GM12878 (cell line): ENCODE measurements around the gene TEX51. TPM values are rescaled to one million over a fixed set of nuclear protein-coding genes. Genes with fewer than 3 reads are reported as not detected.

Source experiments
- ATAC-seq: fragments of 200-7000 bp; cut with Tn5 transposase; 3 replicates; pipeline ENCODE4 v1.9.1; 2020; ENCODE audit warnings: mild to moderate bottlenecking, moderate library complexity
- BruUV-seq: library from RNA; stranded (reverse); fragments of 400-500 nt; replicated peaks from 2 replicates; lab custom pipeline; 2021; lab: Mats Ljungman, UMichigan
- CTCF ChIA-PET: fragments of 300-600 bp; sonication (Branson Sonifier 250); formaldehyde crosslinking; extraction: SDS; loops from one replicate; lab custom pipeline; 2021; ENCODE audit warnings: inconsistent platforms; lab: Yijun Ruan, JAX
- POLR2A ChIA-PET: fragments of 350-600 bp; formaldehyde crosslinking; extraction: SDS; loops from one replicate; lab custom pipeline; 2021; ENCODE audit warnings: inconsistent platforms; lab: Charles Lee
- RAD21 ChIA-PET: fragments of 300-600 bp; sonication (Branson Sonifier 250); formaldehyde crosslinking; loops from one replicate; lab custom pipeline; 2023; ENCODE audit warnings: antibody characterized with exemption; ENCODE audit not compliant: unreplicated experiment; lab: Charles Lee
- SMC1A ChIA-PET: fragments of 300-600 bp; sonication (Branson Sonifier 250); formaldehyde crosslinking; loops from one replicate; lab custom pipeline; 2023; ENCODE audit not compliant: unreplicated experiment, uncharacterized antibody; lab: Charles Lee
- DNase-seq: peaks from one replicate; pipeline ENCODE4 v3.0.0-alpha.2; 2011; ENCODE audit warnings: low read depth, low spot score
- FAIRE-seq: peaks from 3 replicates; lab custom pipeline; 2011; peaks lifted over from hg19 to GRCh38; lab: Jason Lieb, UNC
- H2AFZ ChIP-seq: 2 replicates; pipeline ENCODE4 v1.6.0; 2011; ENCODE audit warnings: low read depth, low read length, control low read depth; ENCODE audit not compliant: control insufficient read depth
- H3K27ac ChIP-seq: 2 replicates; pipeline ENCODE4 v1.5.1; 2011; ENCODE audit warnings: control low read depth; ENCODE audit not compliant: control insufficient read depth, insufficient read depth
- H3K27me3 ChIP-seq, 2 experiments: replicated peaks in 1 of 2; 2 replicates each; pipeline versions ENCODE4 v1.6.0 to v1.6.1; 2011; ENCODE audit warnings: low read length in 1 of 2; ENCODE audit not compliant: control insufficient read depth in 2 of 2, insufficient read depth in 2 of 2
- H3K36me3 ChIP-seq, 2 experiments: 2 replicates each; pipeline ENCODE4 v1.5.1; 2011; ENCODE audit warnings: low read length in 1 of 2; ENCODE audit not compliant: control insufficient read depth in 2 of 2, insufficient read depth in 2 of 2
- H3K4me1 ChIP-seq: 2 replicates; pipeline ENCODE4 v1.6.1; 2011; ENCODE audit warnings: mild to moderate bottlenecking, low read length, moderate library complexity, mixed read lengths; ENCODE audit not compliant: control insufficient read depth, insufficient read depth
- H3K4me2 ChIP-seq: 2 replicates; pipeline ENCODE4 v1.6.0; 2011; ENCODE audit warnings: control low read depth; ENCODE audit not compliant: control insufficient read depth, insufficient read depth
- H3K4me3 ChIP-seq: fragments of 200-600 bp; sonication (generic); 2 replicates; pipeline ENCODE4 v1.5.1; 2016
- H3K79me2 ChIP-seq: 2 replicates; pipeline ENCODE4 v1.6.0; 2011; ENCODE audit warnings: low read length; ENCODE audit not compliant: control insufficient read depth, insufficient read depth
- H3K9ac ChIP-seq: 2 replicates; pipeline ENCODE4 v1.8.0; 2011; ENCODE audit warnings: low read length, control low read depth, mixed read lengths; ENCODE audit not compliant: control insufficient read depth, insufficient read depth
- H3K9me3 ChIP-seq: replicated peaks from 3 replicates; pipeline ENCODE4 v1.5.1; 2011; ENCODE audit warnings: mild to moderate bottlenecking, low read length; ENCODE audit not compliant: control insufficient read depth, insufficient read depth
- H4K20me1 ChIP-seq: 2 replicates; pipeline ENCODE4 v1.6.0; 2011; ENCODE audit not compliant: control insufficient read depth, insufficient read depth
- BMI1 ChIP-seq: fragments of 450-650 bp; IDR thresholded peaks from 2 replicates; pipeline ENCODE4 v1.6.1; 2016; ENCODE audit warnings: mild to moderate bottlenecking, moderate library complexity, borderline replicate concordance
- IKZF2 ChIP-seq, 2 experiments: fragments of 450-650 bp; IDR thresholded peaks; 2 replicates each; pipeline ENCODE4 v1.6.1; 2017; ENCODE audit warnings: mild to moderate bottlenecking in 2 of 2, moderate library complexity in 2 of 2
- MXI1 ChIP-seq: fragments of 150-350 bp; IDR thresholded peaks from 2 replicates; pipeline ENCODE4 v1.6.1; 2011; ENCODE audit warnings: low read depth, mild to moderate bottlenecking, inconsistent platforms, low read length, improper control_type of control experiment
- NR2C2 ChIP-seq: IDR thresholded peaks from 2 replicates; pipeline ENCODE4 v1.6.1; 2011; ENCODE audit warnings: borderline replicate concordance, low read depth; ENCODE audit not compliant: control insufficient read depth, insufficient read length
- RAD21 ChIP-seq: IDR thresholded peaks from 2 replicates; pipeline ENCODE4 v1.6.1; 2011; ENCODE audit warnings: mild to moderate bottlenecking, low read depth, low read length, moderate library complexity; ENCODE audit not compliant: insufficient read depth
- RB1 ChIP-seq: fragments of 450-650 bp; formaldehyde crosslinking; IDR thresholded peaks from 2 replicates; pipeline ENCODE4 v1.6.1; 2017; ENCODE audit warnings: mild to moderate bottlenecking, borderline replicate concordance
- RUNX3 ChIP-seq: IDR thresholded peaks from 2 replicates; pipeline ENCODE4 v1.6.1; 2012; ENCODE audit warnings: low read length, inconsistent platforms
- SUPT20H ChIP-seq: IDR thresholded peaks from 2 replicates; pipeline ENCODE4 v1.6.1; 2011; ENCODE audit warnings: low read depth, mild to moderate bottlenecking, low read length, moderate library complexity, borderline replicate concordance; ENCODE audit not compliant: control insufficient read depth
- TBL1XR1 ChIP-seq: IDR thresholded peaks from 2 replicates; pipeline ENCODE4 v1.6.1; 2012; ENCODE audit warnings: low read depth, low read length, improper control_type of control experiment
- TCF3 ChIP-seq: IDR thresholded peaks from 2 replicates; pipeline ENCODE4 v1.6.1; 2012; ENCODE audit warnings: low read depth, mild to moderate bottlenecking, low read length, borderline replicate concordance; ENCODE audit not compliant: insufficient read depth
- ZNF592 ChIP-seq: fragments of 450-650 bp; IDR thresholded peaks from 2 replicates; pipeline ENCODE4 v1.6.1; 2017; ENCODE audit warnings: mild to moderate bottlenecking, moderate library complexity
- WGBS: methylation state at CpG from one replicate; pipeline ENCODE4 v1.1.6; 2016; ENCODE audit warnings: low lambda C conversion rate; ENCODE audit not compliant: insufficient replicate concordance, insufficient coverage; ENCODE audit errors: missing lambda C conversion rate; 5-methylcytosine and 5-hydroxymethylcytosine counted together
- in situ Hi-C: fragments of 300-500 bp; cut with MboI; formaldehyde crosslinking; loops from 9 replicates; pipeline ENCODE4 v1.14.3; 2018; ENCODE audit warnings: mixed read lengths
- intact Hi-C: fragments of 100-400 bp; cut with micrococcal nuclease; formaldehyde crosslinking; loops from one replicate; pipeline ENCODE4 v1.14.2; 2022; ENCODE audit not compliant: unreplicated experiment
- polyA plus RNA-seq, 11 experiments: library from polyadenylated mRNA; depleted of rRNA in 4 of 11; unstranded in 6 of 11; stranded (reverse) in 5 of 11; fragments of >200 nt; fragmentation: Nextera tagmentation in 4 of 11; fragmentation: Illumina TruSeq in 1 of 11; extraction: Ambion mirVana in 4 of 11; extraction: Trizol in 1 of 11; gene quantifications; 1 replicate in 1 of 11; 2 replicates in 10 of 11; pipeline versions ENCODE4 v1.2.1 to v1.2.3, GENCODE V29; 2011 to 2016; ENCODE audit warnings: inconsistent platforms in 2 of 11, missing spikeins in 2 of 11, low read depth in 1 of 11
- total RNA-seq, 4 experiments: library from RNA; depleted of rRNA in 3 of 4; stranded (reverse); fragments of >200 nt in 3 of 4; fragmentation: Illumina TruSeq in 1 of 4; extraction: Trizol in 1 of 4; gene quantifications; 2 replicates each; pipeline versions ENCODE4 v1.2.1 to v1.2.3, GENCODE V29; 2013 to 2021
- TF ChIP-seq, protein P1 (sequence below): fragments of 450-650 bp; IDR thresholded peaks from 2 replicates; pipeline ENCODE4 v1.6.1; 2014; ENCODE audit warnings: mild to moderate bottlenecking
- TF ChIP-seq, protein P2 (sequence below): fragments of 150-350 bp; IDR thresholded peaks from 2 replicates; pipeline ENCODE4 v1.6.1; 2014; ENCODE audit warnings: mild to moderate bottlenecking, low read depth, low read length

TEX51 gene
- total and polyA plus RNA-seq, 10 of the 15 experiments (the other 5 are each of a cell fraction or from before 2014, with no cell fraction given), result not detected

DNA sequence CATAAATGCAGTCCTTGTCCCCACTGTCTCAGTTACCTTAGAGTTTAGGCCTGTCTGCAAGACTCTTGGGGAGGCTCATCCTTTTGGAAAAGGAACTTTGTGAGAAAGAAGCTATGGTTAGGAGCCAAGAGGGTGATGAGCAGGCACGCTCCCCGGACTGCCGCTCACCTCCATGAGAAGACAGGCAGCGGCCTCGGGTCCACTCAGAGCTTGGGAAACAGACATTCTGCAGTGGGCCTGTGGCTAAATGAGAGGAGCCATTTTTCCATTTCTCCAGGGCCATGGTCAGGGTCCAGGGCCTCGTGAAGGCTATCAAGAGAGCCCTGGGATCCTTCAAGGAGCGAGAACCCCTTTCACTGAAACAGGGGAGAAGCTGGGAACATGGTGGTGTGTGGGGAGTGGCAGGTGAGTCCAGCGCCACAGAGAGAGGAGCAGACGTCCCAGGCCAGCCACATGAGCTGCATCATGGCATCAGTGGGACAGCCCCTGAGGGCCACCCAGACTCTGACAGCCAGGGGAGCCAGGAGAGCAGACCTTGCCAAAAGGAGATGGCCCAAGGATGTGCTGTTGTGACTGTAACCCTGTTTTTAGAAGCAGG lies 4.0 kb upstream of the TEX51 start (continued):
- TF ChIP-seq, protein P1, sequence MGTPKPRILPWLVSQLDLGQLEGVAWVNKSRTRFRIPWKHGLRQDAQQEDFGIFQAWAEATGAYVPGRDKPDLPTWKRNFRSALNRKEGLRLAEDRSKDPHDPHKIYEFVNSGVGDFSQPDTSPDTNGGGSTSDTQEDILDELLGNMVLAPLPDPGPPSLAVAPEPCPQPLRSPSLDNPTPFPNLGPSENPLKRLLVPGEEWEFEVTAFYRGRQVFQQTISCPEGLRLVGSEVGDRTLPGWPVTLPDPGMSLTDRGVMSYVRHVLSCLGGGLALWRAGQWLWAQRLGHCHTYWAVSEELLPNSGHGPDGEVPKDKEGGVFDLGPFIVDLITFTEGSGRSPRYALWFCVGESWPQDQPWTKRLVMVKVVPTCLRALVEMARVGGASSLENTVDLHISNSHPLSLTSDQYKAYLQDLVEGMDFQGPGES, result no peak

DNA sequence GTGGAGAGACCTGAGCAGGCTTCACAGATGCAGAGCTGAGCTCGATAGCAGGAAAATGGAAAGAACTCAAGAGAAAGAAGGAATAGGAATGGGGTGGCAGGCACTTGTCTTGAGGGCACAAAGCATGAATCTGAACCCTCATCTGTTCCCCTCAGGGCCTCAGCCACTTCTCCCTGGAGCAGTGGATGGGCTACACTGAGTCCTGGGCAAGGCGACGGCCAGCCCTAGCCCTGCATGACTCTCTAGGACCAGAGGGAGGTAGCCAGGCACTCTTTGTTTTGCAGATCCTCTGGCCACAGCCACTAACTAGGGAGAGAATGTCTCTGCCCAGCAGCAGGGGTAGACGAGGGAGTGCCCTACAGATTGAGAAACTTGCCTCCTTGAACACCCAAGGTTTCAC lies 3.4 kb upstream of the TEX51 start:
- no peak overlapping the region for H3K4me2 ChIP-seq
- no peaks in the 10 kb centered on the region for H3K79me2 ChIP-seq
- H3K4me1 ChIP-seq, result no peaks in the 10 kb centered on the region
- no peak overlapping the region for H3K4me3 ChIP-seq
- DNase-seq (no peak), ATAC-seq (no peak), FAIRE-seq (no peak)
- TF ChIP-seq NR2C2 (no peak), TCF3 (no peak), BMI1 (no peak), IKZF2 (IDR thresholded peaks at IDR 0.05) (no peak), MXI1 (no peak), TBL1XR1 (no peak), RB1 (no peak), RAD21 (no peak), RUNX3 (no peak), SUPT20H (no peak), ZNF592 (no peak)
- TF ChIP-seq, protein P2, sequence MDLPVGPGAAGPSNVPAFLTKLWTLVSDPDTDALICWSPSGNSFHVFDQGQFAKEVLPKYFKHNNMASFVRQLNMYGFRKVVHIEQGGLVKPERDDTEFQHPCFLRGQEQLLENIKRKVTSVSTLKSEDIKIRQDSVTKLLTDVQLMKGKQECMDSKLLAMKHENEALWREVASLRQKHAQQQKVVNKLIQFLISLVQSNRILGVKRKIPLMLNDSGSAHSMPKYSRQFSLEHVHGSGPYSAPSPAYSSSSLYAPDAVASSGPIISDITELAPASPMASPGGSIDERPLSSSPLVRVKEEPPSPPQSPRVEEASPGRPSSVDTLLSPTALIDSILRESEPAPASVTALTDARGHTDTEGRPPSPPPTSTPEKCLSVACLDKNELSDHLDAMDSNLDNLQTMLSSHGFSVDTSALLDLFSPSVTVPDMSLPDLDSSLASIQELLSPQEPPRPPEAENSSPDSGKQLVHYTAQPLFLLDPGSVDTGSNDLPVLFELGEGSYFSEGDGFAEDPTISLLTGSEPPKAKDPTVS, result no peak
- H4K20me1 ChIP-seq, result no peaks in the 10 kb centered on the region
- RAD21 ChIA-PET, result no interaction called here
- intact Hi-C loops, result no loop called here
- H3K27me3 ChIP-seq, result peaks cover 0 to 1% of the 10 kb centered on the region in 2 experiments; a peak in 1 of 4 replicates
- H3K9me3 ChIP-seq, result no peaks in the 10 kb centered on the region
- WGBS, result 15% methylated on average over 4 of the region's 4 CpGs
- POLR2A ChIA-PET, result no interaction called here
- CTCF ChIA-PET, result no interaction called here
- H3K9ac ChIP-seq, result no peak overlapping the region
- no peaks in the 10 kb centered on the region for H3K36me3 ChIP-seq
- SMC1A ChIA-PET, result no interaction called here
- BruUV-seq, result no TSS peak
- in situ Hi-C loops, result no loop called here
- H3K27ac ChIP-seq, result no peak overlapping the region
- H2AFZ ChIP-seq, result no peak overlapping the region
